HL-60 (cell line): ENCODE data around the gene OR2T34.

Experiments
- CTCF ChIP-seq: IDR thresholded peaks from one replicate; pipeline ENCODE4 v1.5.1; 2011; ENCODE audit warnings: low read length, control low read depth, inconsistent platforms; ENCODE audit not compliant: insufficient read depth
- POLR2AphosphoS5 ChIP-seq: IDR thresholded peaks from 2 replicates; pipeline ENCODE4 v1.6.1; 2012; ENCODE audit warnings: low read depth
- REST ChIP-seq: IDR thresholded peaks from 2 replicates; pipeline ENCODE4 v1.6.1; 2012; ENCODE audit warnings: low read depth; ENCODE audit not compliant: insufficient replicate concordance

- TF ChIP-seq CTCF: no peak
- no peak for TF ChIP-seq REST
- no peak for TF ChIP-seq POLR2AphosphoS5
These were observed 10.7 kb upstream of the OR2T34 start for GRCh38 chr1:248585266-248585665.
